Activated naive CD8-positive, alpha-beta T cell treated with anti-CD3 and anti-CD28 coated beads for 36 hours (primary cell): ENCODE data around the gene ART3. TPM values are rescaled to one million over a fixed set of nuclear protein-coding genes. Genes with fewer than 3 reads are reported as not detected.
A peak's percentile ranks its signal among the peaks of the same experiment; 100 is the strongest.

Experiments
- DNase-seq: peaks from one replicate; pipeline ENCODE4 v3.0.0; 2021
- H3K27ac Mint-ChIP-seq: one replicate; pipeline ENCODE4 v1.8.0; 2022; ENCODE audit warnings: mild to moderate bottlenecking, moderate library complexity, mixed read lengths
- H3K27me3 Mint-ChIP-seq: one replicate; pipeline ENCODE4 v1.8.0; 2022; ENCODE audit warnings: mild to moderate bottlenecking, mixed read lengths
- H3K36me3 Mint-ChIP-seq: one replicate; pipeline ENCODE4 v1.8.0; 2021; ENCODE audit warnings: mild to moderate bottlenecking, mixed read lengths
- H3K4me1 Mint-ChIP-seq: one replicate; pipeline ENCODE4 v1.8.0; 2021; ENCODE audit warnings: mixed read lengths
- H3K4me3 Mint-ChIP-seq: one replicate; pipeline ENCODE4 v1.8.0; 2022; ENCODE audit warnings: mild to moderate bottlenecking, moderate library complexity, mixed read lengths
- H3K9me3 Mint-ChIP-seq: one replicate; pipeline ENCODE4 v1.8.0; 2022; ENCODE audit warnings: mixed read lengths
- total RNA-seq, 2 experiments: library from RNA; stranded (reverse); gene quantifications; one replicate each; pipeline ENCODE4 v1.2.3, GENCODE V29; 2021

The ART3 gene
- total RNA-seq, 2 experiments from 2014 or later: 0.60 TPM; not detected in 1

DNA sequence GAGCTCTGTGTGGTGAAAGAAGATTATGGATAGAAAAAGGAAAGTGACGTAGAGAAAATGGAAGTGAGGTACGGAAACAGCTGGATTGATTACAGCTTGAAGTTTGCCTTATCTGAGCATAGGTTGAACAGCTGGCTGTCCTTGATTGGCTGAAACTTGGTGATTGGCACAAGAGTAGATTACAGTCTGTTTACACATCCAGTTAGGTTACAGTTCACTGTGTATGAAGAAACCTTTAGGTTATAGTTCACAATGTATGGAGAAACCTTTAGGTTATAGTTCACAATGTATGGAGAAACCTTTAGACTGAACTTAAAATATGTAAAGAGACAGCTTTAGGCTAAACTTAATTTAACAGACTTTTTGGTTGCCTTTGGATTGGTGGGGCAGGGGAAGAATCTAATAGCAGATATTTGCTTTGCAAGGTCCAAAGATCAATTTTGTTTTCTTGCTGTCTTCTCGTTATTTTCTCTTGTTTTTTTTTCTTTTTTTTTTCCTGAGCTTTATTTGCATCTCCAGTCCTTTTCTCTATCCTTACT lies 15.6 kb upstream of the ART3 start:
- H3K9me3 Mint-ChIP-seq: no peaks in the 10 kb centered on the region
- H3K36me3 Mint-ChIP-seq: no peaks in the 10 kb centered on the region
- peaks cover 43% of the 10 kb centered on the region for H3K27me3 Mint-ChIP-seq
- DNase-seq: no peak
- peak overlapping the region; percentile 59 for H3K27ac Mint-ChIP-seq
- no peak overlapping the region for H3K4me3 Mint-ChIP-seq
- peaks cover 58% of the 10 kb centered on the region for H3K4me1 Mint-ChIP-seq

- no peaks in the 10 kb centered on the region for H3K36me3 Mint-ChIP-seq
These were observed 14.8 kb upstream of the ART3 start for GRCh38 chr4:76059750-76060149.

DNA sequence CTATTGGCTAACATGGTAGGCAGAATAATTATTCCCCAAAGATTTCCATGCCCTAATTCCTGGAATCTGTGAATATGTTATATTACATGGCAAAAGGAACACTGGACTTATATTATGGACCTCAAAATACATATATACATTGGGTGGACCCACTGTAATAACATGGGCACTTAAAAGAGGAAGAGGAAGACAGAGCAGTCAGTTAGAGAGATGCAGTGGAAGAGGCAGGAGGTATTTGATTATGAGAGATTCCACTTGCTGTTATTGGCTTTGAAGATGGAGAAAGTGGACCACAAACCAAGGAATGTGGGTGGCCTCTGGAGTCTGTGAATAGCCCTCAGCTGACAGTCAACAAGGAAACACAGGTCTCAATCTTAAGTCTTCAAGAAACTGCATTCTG lies 14.0 kb upstream of the ART3 start:
- Mint-ChIP-seq H3K27ac (no peak overlapping the region), H3K4me1 (peaks cover 51% of the 10 kb centered on the region), H3K4me3 (no peak overlapping the region), H3K27me3 (peaks cover 38% of the 10 kb centered on the region), H3K9me3 (no peaks in the 10 kb centered on the region), H3K36me3 (no peaks in the 10 kb centered on the region)
- DNase-seq: no peak

More at GRCh38 chr4:76059750-76060149, 14.8 kb upstream of the ART3 start:
- Mint-ChIP-seq H3K4me1 (peaks cover 58% of the 10 kb centered on the region), H3K4me3 (no peak overlapping the region), H3K27ac (no peak overlapping the region), H3K9me3 (no peaks in the 10 kb centered on the region), H3K27me3 (peaks cover 42% of the 10 kb centered on the region)
- DNase-seq: no peak

- H3K4me1 Mint-ChIP-seq: peaks cover 46% of the 10 kb centered on the region
- H3K27me3 Mint-ChIP-seq: peaks cover 29% of the 10 kb centered on the region
- no peaks in the 10 kb centered on the region for H3K9me3 Mint-ChIP-seq
- H3K36me3 Mint-ChIP-seq: no peaks in the 10 kb centered on the region
- peak overlapping the region; percentile 6 for H3K4me3 Mint-ChIP-seq
- no peak overlapping the region for H3K27ac Mint-ChIP-seq
- no peak for DNase-seq
These were observed 13.1 kb upstream of the ART3 start for GRCh38 chr4:76061421-76061820.

- peaks cover 46% of the 10 kb centered on the region for H3K4me1 Mint-ChIP-seq
- peaks cover 26% of the 10 kb centered on the region for H3K27me3 Mint-ChIP-seq
- no peak overlapping the region for H3K4me3 Mint-ChIP-seq
- no peak overlapping the region for H3K27ac Mint-ChIP-seq
- DNase-seq: no peak
- H3K9me3 Mint-ChIP-seq: no peaks in the 10 kb centered on the region
- H3K36me3 Mint-ChIP-seq: no peaks in the 10 kb centered on the region
These were observed 12.5 kb upstream of the ART3 start for GRCh38 chr4:76061982-76062381.

- DNase-seq: no peak
- Mint-ChIP-seq H3K27ac (no peak overlapping the region), H3K4me1 (peaks cover 5% of the 10 kb centered on the region), H3K9me3 (no peaks in the 10 kb centered on the region), H3K4me3 (no peak overlapping the region), H3K27me3 (peaks cover 14% of the 10 kb centered on the region), H3K36me3 (no peaks in the 10 kb centered on the region)
These were observed 8.0 kb upstream of the ART3 start for GRCh38 chr4:76066546-76066945.

DNA sequence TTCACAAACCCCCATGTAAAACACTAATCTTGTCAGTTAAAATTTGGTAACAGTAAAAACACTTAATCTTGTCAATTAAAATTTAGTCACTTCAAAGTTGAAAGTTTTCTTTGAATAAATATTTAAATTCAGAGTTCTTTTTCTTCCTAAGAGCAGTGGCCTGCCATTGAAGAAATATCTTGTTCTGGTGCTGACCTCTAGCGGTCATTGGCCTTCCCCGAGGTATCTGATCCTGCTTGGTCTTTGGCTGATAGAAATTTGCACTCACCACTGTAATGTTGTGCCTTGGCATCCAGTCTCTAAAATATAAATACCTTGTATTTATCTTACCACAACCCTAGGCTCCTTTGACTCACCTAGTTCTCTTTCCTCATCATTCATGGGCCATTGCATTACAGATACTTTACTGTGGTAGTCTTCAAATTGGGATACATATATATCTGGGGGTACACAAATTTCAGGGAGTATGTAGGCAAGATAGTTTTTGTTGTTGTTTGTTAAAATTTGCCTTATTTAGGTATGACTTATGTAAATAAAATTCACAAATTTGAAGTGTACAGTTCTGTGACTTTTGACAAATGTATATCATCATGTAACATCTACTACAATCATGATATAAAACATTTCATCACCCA lies 6.7 kb upstream of the ART3 start:
- H3K27me3 Mint-ChIP-seq: peaks cover 7% of the 10 kb centered on the region
- no peak overlapping the region for H3K27ac Mint-ChIP-seq
- peak; percentile 65 for DNase-seq
- no peak overlapping the region for H3K4me3 Mint-ChIP-seq
- no peaks in the 10 kb centered on the region for H3K4me1 Mint-ChIP-seq
- H3K36me3 Mint-ChIP-seq: no peaks in the 10 kb centered on the region
- no peaks in the 10 kb centered on the region for H3K9me3 Mint-ChIP-seq

- H3K4me3 Mint-ChIP-seq: no peak overlapping the region
- DNase-seq: no peak
- H3K27ac Mint-ChIP-seq: no peak overlapping the region
- H3K36me3 Mint-ChIP-seq: no peaks in the 10 kb centered on the region
- H3K9me3 Mint-ChIP-seq: no peaks in the 10 kb centered on the region
- H3K4me1 Mint-ChIP-seq: no peaks in the 10 kb centered on the region
- H3K27me3 Mint-ChIP-seq: no peaks in the 10 kb centered on the region
These were observed 1.7 kb upstream of the ART3 start for GRCh38 chr4:76072760-76073159.

DNA sequence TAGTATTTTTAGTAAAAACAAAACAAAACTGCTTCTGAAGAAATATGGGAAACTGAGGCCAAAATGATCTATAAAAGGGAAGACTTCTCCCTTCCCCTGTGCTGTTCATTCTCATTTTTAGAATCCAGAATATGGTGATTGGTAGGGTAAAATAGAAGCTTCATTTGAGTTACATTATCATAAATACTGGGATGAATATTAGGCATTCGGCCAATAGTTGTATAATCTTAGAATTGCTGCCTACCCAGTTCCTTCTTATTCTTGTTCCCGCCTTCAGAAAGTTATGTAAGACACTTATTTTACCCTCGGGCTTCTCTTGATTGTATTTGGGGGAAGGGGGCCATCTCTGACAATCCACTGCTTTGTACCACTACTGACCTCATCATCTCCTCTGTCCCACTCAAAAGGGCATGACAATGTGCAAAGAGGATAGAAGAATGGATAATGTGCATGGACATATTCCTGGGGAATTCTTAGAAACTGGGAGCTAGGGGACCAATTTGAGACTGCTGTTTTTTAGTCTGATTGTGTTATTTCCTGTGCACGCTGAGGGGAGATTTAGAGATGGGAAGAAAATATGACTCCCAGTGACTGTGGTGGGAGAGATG lies 588 bp downstream of the ART3 start:
- H3K27me3 Mint-ChIP-seq: peaks cover 6% of the 10 kb centered on the region
- no peaks in the 10 kb centered on the region for H3K9me3 Mint-ChIP-seq
- H3K27ac Mint-ChIP-seq: no peak overlapping the region
- DNase-seq: no peak
- no peak overlapping the region for H3K4me3 Mint-ChIP-seq
- H3K4me1 Mint-ChIP-seq: no peaks in the 10 kb centered on the region
- H3K36me3 Mint-ChIP-seq: no peaks in the 10 kb centered on the region

GRCh38 chr4:76078033-76078613 lies 3.6 kb downstream of the ART3 start:
- no peaks in the 10 kb centered on the region for H3K9me3 Mint-ChIP-seq
- H3K4me3 Mint-ChIP-seq: no peak overlapping the region
- H3K36me3 Mint-ChIP-seq: no peaks in the 10 kb centered on the region
- peaks cover 6% of the 10 kb centered on the region for H3K27me3 Mint-ChIP-seq
- no peak for DNase-seq
- H3K27ac Mint-ChIP-seq: no peak overlapping the region
- no peaks in the 10 kb centered on the region for H3K4me1 Mint-ChIP-seq

DNA sequence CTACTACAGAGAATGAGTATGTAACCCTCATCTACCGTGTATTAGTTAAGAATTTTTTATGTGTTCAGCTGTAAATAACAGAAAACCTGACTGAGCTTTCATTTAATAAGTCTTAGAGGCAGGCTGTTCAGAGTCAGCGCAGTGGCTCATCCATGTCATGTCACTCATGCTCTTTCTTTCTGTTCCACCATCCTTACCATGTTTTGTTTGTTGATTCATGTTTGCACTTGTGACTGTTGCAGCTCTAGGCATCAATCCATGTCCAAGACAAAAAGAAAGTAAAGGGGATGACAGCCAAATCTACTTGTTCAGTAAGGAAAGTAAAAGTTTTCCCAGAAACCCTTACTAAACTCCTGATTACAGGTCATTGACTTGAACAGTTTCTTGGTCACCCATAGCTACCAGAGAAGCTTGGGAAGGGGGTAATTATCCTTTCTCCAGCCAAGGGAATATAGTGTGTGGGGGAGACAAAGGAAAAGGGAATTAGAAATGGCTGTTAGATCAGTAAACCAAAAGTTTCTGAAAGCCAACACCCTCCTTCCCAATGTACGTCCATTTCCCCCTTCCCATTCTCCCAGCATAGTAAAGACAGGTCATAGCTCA lies 9.0 kb downstream of the ART3 start:
- no peaks in the 10 kb centered on the region for H3K9me3 Mint-ChIP-seq

GRCh38 chr4:76084542-76084941 lies 10.0 kb downstream of the ART3 start:
- Mint-ChIP-seq H3K9me3 (no peaks in the 10 kb centered on the region), H3K4me1 (no peaks in the 10 kb centered on the region), H3K4me3 (no peak overlapping the region), H3K27me3 (peaks cover 13% of the 10 kb centered on the region), H3K27ac (no peak overlapping the region), H3K36me3 (no peaks in the 10 kb centered on the region)
- no peak for DNase-seq

More for the DNA sequence above, 9.0 kb downstream of the ART3 start:
- Mint-ChIP-seq H3K27me3 (peaks cover 17% of the 10 kb centered on the region), H3K36me3 (no peaks in the 10 kb centered on the region), H3K4me3 (no peak overlapping the region), H3K4me1 (no peaks in the 10 kb centered on the region), H3K27ac (no peak overlapping the region)
- no peak for DNase-seq

- DNase-seq: no peak
- H3K27ac Mint-ChIP-seq: no peak overlapping the region
- H3K4me1 Mint-ChIP-seq: peaks cover 3% of the 10 kb centered on the region
- H3K27me3 Mint-ChIP-seq: peaks cover 13% of the 10 kb centered on the region
- H3K9me3 Mint-ChIP-seq: no peaks in the 10 kb centered on the region
- H3K36me3 Mint-ChIP-seq: no peaks in the 10 kb centered on the region
- no peak overlapping the region for H3K4me3 Mint-ChIP-seq
These were observed 12.7 kb downstream of the ART3 start for GRCh38 chr4:76087007-76087769.

DNA sequence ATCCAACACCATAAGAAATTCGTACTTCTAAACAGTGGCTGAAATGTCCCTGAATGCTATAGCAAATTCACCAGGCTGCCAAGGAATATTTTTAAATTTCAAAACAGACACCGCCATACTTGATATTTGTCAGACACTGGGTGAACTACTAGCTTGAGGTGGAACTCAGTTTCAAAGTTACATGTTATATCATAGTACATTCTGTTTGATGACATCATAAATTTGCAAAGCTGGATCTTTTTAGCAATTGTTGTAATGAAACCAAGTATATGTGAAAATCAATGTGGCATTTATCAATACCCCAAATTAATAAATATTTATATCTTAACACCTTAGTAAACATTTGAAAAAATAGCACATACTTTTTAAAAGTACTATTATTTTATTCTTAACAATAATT lies 14.2 kb downstream of the ART3 start:
- Mint-ChIP-seq H3K4me3 (no peak overlapping the region), H3K4me1 (peaks cover 3% of the 10 kb centered on the region), H3K27ac (no peak overlapping the region), H3K36me3 (no peaks in the 10 kb centered on the region), H3K27me3 (peaks cover 13% of the 10 kb centered on the region), H3K9me3 (no peaks in the 10 kb centered on the region)
- DNase-seq: no peak

DNA sequence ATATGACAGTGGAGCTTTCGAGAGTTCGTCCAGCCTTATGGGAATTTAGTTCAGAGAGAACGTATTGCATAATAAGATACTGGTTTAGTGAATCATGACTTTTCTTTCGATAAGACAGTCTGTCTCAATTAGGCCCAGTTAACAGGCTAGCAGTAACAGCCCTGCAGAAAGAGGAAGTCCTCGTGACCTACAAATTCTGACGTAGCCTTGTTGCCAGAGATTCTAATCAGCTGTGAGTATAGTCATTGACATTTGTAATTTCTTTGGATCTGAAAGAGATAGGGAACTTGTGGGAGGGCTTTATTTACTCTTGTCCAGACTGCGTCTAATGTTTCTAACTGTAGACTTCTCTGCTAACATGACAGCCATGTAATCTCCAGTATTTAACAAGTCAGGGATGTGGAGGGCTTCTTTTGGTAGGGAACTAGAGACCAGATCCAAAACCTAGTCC lies 15.8 kb downstream of the ART3 start:
- Mint-ChIP-seq H3K4me3 (no peak overlapping the region), H3K27ac (no peak overlapping the region), H3K9me3 (no peaks in the 10 kb centered on the region), H3K4me1 (peaks cover 3% of the 10 kb centered on the region), H3K36me3 (no peaks in the 10 kb centered on the region), H3K27me3 (peaks cover 9% of the 10 kb centered on the region)
- no peak for DNase-seq
